Endothelial cell of umbilical vein (primary cell): Measurements from ENCODE around the gene RPH3AL. TPM values are rescaled to one million over a fixed set of nuclear protein-coding genes. Genes with fewer than 3 reads are reported as not detected.

ENCODE experiments used
- BruUV-seq: library from RNA; stranded (reverse); fragments of 400-500 nt; replicated peaks from 2 replicates; lab custom pipeline; 2021; lab: Mats Ljungman, UMichigan
- CTCF ChIA-PET: fragments of 300-600, 350-600 bp; sonication (Branson Sonifier 250); formaldehyde crosslinking; loops from one replicate; lab custom pipeline; 2021; ENCODE audit warnings: antibody characterized with exemption, inconsistent platforms; lab: Charles Lee
- POLR2A ChIA-PET: fragments of 300-600, 350-600 bp; sonication (Branson Sonifier 250); formaldehyde crosslinking; loops from one replicate; lab custom pipeline; 2021; ENCODE audit warnings: antibody characterized with exemption, inconsistent platforms; lab: Charles Lee
- DNase-seq: peaks from one replicate; pipeline ENCODE4 v3.0.0-alpha.2; 2011; ENCODE audit warnings: low read depth, low spot score
- FAIRE-seq: peaks from 2 replicates; lab custom pipeline; 2011; peaks lifted over from hg19 to GRCh38; lab: Jason Lieb, UNC
- H2AFZ ChIP-seq: 2 replicates; pipeline ENCODE4 v1.6.0; 2012; ENCODE audit warnings: low read depth, low read length, control low read depth, inconsistent platforms
- H3K27ac ChIP-seq: 2 replicates; pipeline ENCODE4 v1.5.1; 2011; ENCODE audit warnings: low read depth, mild to moderate bottlenecking, control low read depth, low read length, moderate library complexity; ENCODE audit not compliant: insufficient read depth
- H3K27me3 ChIP-seq, 2 experiments: 2 replicates each; pipeline versions ENCODE4 v1.6.0 to v1.6.1; 2011; ENCODE audit warnings: low read length in 2 of 2, mixed read lengths in 1 of 2; ENCODE audit not compliant: control insufficient read depth in 2 of 2, insufficient read depth in 2 of 2
- H3K36me3 ChIP-seq, 2 experiments: 2 replicates in 1 of 2; 3 replicates in 1 of 2; pipeline ENCODE4 v1.5.1; 2011; ENCODE audit warnings: low read length in 2 of 2, mild to moderate bottlenecking in 1 of 2, moderate library complexity in 1 of 2; ENCODE audit not compliant: control insufficient read depth in 2 of 2, insufficient read depth in 2 of 2; ENCODE audit errors: extremely low read depth in 1 of 2
- H3K4me1 ChIP-seq: 3 replicates; pipeline ENCODE4 v1.5.1; 2011; ENCODE audit warnings: mild to moderate bottlenecking, low read length; ENCODE audit not compliant: control insufficient read depth, insufficient read depth; ENCODE audit errors: extremely low read depth
- H3K4me2 ChIP-seq: 2 replicates; pipeline ENCODE4 v1.6.1; 2011; ENCODE audit warnings: low read length, control low read depth, mixed read lengths; ENCODE audit not compliant: insufficient read depth
- H3K4me3 ChIP-seq, 3 experiments: fragments of 200-600 bp in 1 of 3; sonication (generic), shearing (Covaris generic) in 1 of 3; replicated peaks in 1 of 3; 2 replicates each; pipeline ENCODE4 v1.5.1; 2011 to 2016; ENCODE audit warnings: control low read depth in 3 of 3, low read length in 3 of 3, mild to moderate bottlenecking in 2 of 3, inconsistent platforms in 1 of 3, low read depth in 1 of 3, moderate library complexity in 1 of 3; ENCODE audit not compliant: insufficient read depth in 1 of 3
- H3K79me2 ChIP-seq: 2 replicates; pipeline ENCODE4 v1.6.0; 2012; ENCODE audit warnings: low read length, inconsistent platforms; ENCODE audit not compliant: control insufficient read depth, insufficient read depth
- H3K9ac ChIP-seq: replicated peaks from 2 replicates; pipeline ENCODE3; 2011; ENCODE audit warnings: low read length, control low read depth; ENCODE audit not compliant: insufficient read depth; ENCODE audit errors: extremely low read depth
- H3K9me1 ChIP-seq: replicated peaks from 3 replicates; pipeline ENCODE4 v1.6.0; 2011; ENCODE audit warnings: mild to moderate bottlenecking, low read length; ENCODE audit not compliant: control insufficient read depth, insufficient read depth; ENCODE audit errors: extremely low read depth
- H3K9me3 ChIP-seq: replicated peaks from 2 replicates; pipeline ENCODE4 v1.5.1; 2012; ENCODE audit warnings: low read length, inconsistent platforms; ENCODE audit not compliant: control insufficient read depth, insufficient read depth
- H4K20me1 ChIP-seq: replicated peaks from 2 replicates; pipeline ENCODE3; 2011; ENCODE audit warnings: mild to moderate bottlenecking, low read length; ENCODE audit not compliant: control insufficient read depth, insufficient read depth; ENCODE audit errors: extremely low read depth
- CTCF ChIP-seq, 2 donors: IDR thresholded peaks; 1 replicate in 1 of 2; 2 replicates in 1 of 2; pipeline ENCODE4 v1.5.1; 2011; ENCODE audit warnings: low read length in 2 of 2, mild to moderate bottlenecking in 2 of 2, moderate library complexity in 2 of 2, control low read depth in 1 of 2, inconsistent platforms in 1 of 2, low read depth in 1 of 2; ENCODE audit not compliant: insufficient read depth in 1 of 2; ENCODE audit errors: extremely low read depth in 1 of 2
- EZH2 ChIP-seq: IDR thresholded peaks from 2 replicates; pipeline ENCODE4 v1.6.1; 2012; ENCODE audit warnings: borderline replicate concordance, low read depth, mild to moderate bottlenecking, moderate library complexity, low read length, inconsistent platforms; ENCODE audit not compliant: severe bottlenecking
- FOS ChIP-seq: IDR thresholded peaks from 2 replicates; pipeline ENCODE4 v1.6.1; 2011; ENCODE audit warnings: mild to moderate bottlenecking, low read length, moderate library complexity, borderline replicate concordance; ENCODE audit not compliant: insufficient read depth
- GATA2 ChIP-seq: IDR thresholded peaks from 2 replicates; pipeline ENCODE4 v1.7.0; 2011; ENCODE audit warnings: low read depth, mild to moderate bottlenecking, moderate library complexity, mixed read lengths, low read length; ENCODE audit not compliant: insufficient read length, insufficient read depth
- JUN ChIP-seq: IDR thresholded peaks from 2 replicates; pipeline ENCODE4 v1.6.1; 2011; ENCODE audit warnings: borderline replicate concordance, low read depth; ENCODE audit not compliant: insufficient read length, insufficient read depth
- MYC ChIP-seq: IDR thresholded peaks from one replicate; pipeline ENCODE4 v1.6.1; 2011; ENCODE audit warnings: mild to moderate bottlenecking, low read depth, low read length
- POLR2A ChIP-seq: IDR thresholded peaks from 2 replicates; pipeline ENCODE4 v1.6.1; 2012; ENCODE audit warnings: low read depth, mild to moderate bottlenecking, control low read depth, low read length
- POLR2AphosphoS5 ChIP-seq: IDR thresholded peaks from 2 replicates; pipeline ENCODE4 v1.6.1; 2012; ENCODE audit warnings: low read depth, mild to moderate bottlenecking, control low read depth, low read length, moderate library complexity; ENCODE audit not compliant: insufficient read depth
- dilution Hi-C: fragments of 300-500 bp; cut with MboI; formaldehyde crosslinking; loops from one replicate; pipeline ENCODE4 v1.15.0; 2019; ENCODE audit warnings: low sequenced_read_pairs; ENCODE audit not compliant: extremely low pct_ligation_motif_present
- intact Hi-C: fragments of 100-400 bp; cut with micrococcal nuclease; formaldehyde crosslinking; loops from one replicate; pipeline ENCODE4 v1.10.0; 2022
- polyA plus RNA-seq, 4 experiments: library from polyadenylated mRNA; depleted of rRNA in 3 of 4; stranded (reverse) in 3 of 4; unstranded in 1 of 4; fragments of >200 nt; gene quantifications; 2 replicates each; pipeline versions ENCODE4 v1.2.1 to v1.2.3, GENCODE V29; 2011 to 2012; ENCODE audit warnings: missing spikeins in 1 of 4
- total RNA-seq: library from RNA; stranded (reverse); gene quantifications from 2 replicates; pipeline ENCODE4 v1.2.3, GENCODE V29; 2021
- TF ChIP-seq, protein P1 (sequence below): IDR thresholded peaks from 2 replicates; pipeline ENCODE4 v1.6.1; 2011; ENCODE audit not compliant: insufficient read depth, insufficient read length

RPH3AL gene
- total and polyA plus RNA-seq, 2 donors (not counting 3 experiments of a cell fraction or from before 2014, with no cell fraction given), result 4.1 to 7.0 TPM

DNA sequence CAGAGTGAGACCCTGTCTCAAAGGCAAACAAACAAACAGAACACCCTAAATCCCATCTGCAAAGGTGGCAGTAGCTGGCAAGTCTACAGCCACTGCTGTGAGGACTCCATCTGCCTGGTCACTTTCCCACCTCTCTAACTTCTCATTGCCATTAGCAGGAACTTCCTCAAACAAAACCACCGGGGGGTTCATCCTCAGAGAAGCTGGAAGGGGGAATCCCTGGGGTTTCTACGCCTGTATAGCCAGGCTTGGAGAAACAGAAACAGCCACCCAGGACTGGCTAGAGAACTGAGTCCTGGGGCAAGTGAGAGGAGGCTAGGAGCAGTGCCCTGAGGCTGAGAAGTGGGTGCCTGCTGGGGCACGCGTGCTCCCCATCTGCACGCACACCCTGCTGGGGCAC, 7.3 kb downstream of the RPH3AL start:
- ChIA-PET POLR2A (no interaction called here), CTCF (no interaction called here)
- Histone ChIP-seq H3K36me3 (no peaks in the 10 kb centered on the region), H3K4me3 (no peak overlapping the region), H3K9me1 (no peaks in the 10 kb centered on the region), H3K27ac (no peak overlapping the region), H3K9me3 (no peaks in the 10 kb centered on the region), H3K4me2 (no peak overlapping the region), H3K9ac (no peak overlapping the region), H4K20me1 (no peaks in the 10 kb centered on the region), H3K4me1 (peaks cover 21% of the 10 kb centered on the region), H3K79me2 (no peaks in the 10 kb centered on the region), H3K27me3 (no peaks in the 10 kb centered on the region), H2AFZ (no peak overlapping the region)
- FAIRE-seq, result no peak
- DNase-seq, result no peak
- intact Hi-C loops, result no loop called here
- dilution Hi-C loops, result no loop called here
- no TSS peak for BruUV-seq
- TF ChIP-seq POLR2A (no peak), JUN (no peak), MYC (no peak), GATA2 (no peak), EZH2 (no peak), CTCF (IDR thresholded peaks at IDR 0.05; ENCODE audit: extremely low read depth in 1 of 2, insufficient read depth in 1 of 2, low read depth in 1 of 2, low read length in 2 of 2) (no peak), POLR2AphosphoS5 (no peak), FOS (no peak)
- TF ChIP-seq, protein P1, sequence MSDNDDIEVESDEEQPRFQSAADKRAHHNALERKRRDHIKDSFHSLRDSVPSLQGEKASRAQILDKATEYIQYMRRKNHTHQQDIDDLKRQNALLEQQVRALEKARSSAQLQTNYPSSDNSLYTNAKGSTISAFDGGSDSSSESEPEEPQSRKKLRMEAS, result no peak
